Measurements from ENCODE around the gene ATF7IP2. TPM values are rescaled to one million over a fixed set of nuclear protein-coding genes. Genes with fewer than 3 reads are reported as not detected.
"Not testable (repeated sequence)": the region's sequence is repeated elsewhere in the genome, so short reads cannot be mapped to it uniquely, and the experiment has no call there.

Gene ATF7IP2
- total RNA-seq, 3 donors from 2014 or later: 5.0 to 14.5 (median 11.0) TPM

DNA sequence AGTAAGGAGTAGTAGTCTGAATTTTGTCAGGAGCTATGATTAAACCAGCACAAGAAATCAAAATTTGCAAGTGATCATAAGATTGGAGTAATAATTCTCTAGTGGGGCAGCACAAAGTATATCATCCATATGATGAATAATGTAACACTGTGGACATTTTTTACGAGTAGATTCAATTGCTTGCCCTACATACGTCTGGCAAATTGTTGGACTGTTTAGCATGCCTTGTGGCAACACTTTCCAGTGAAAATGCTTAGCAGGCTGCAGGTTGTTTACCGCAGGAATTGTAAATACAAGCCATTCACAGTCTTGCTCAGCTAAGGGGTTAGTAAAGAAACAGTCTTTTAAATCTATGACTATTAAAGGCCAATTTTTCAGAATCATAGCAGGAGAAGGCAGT lies 35.7 kb downstream of the ATF7IP2 start:
- Histone ChIP-seq H3K36me3 (ENCODE audit: low read depth) (no peaks in the 10 kb centered on the region), H3K4me1 (ENCODE audit: low read depth) (no peaks in the 10 kb centered on the region), H3K9me3 (peaks cover 32% of the 10 kb centered on the region), H3K4me3 (no peak overlapping the region)
- intact Hi-C loops (cut with DNase I, micrococcal nuclease): no loop called here
- TF ChIP-seq CTCF (IDR thresholded peaks at IDR 0.05): no peak
- DNase-seq (no peak), ATAC-seq (no peak)

GRCh38 chr16:10428433-10429168 lies 42.7 kb downstream of the ATF7IP2 start:
- no peak for DNase-seq
- intact Hi-C loops (cut with DNase I, micrococcal nuclease): no loop called here
- Histone ChIP-seq H3K4me1 (ENCODE audit: low read depth) (no peaks in the 10 kb centered on the region), H3K4me3 (no peak overlapping the region), H3K36me3 (ENCODE audit: low read depth) (no peaks in the 10 kb centered on the region), H3K9me3 (no peaks in the 10 kb centered on the region)
- ATAC-seq: no peak
- TF ChIP-seq CTCF (IDR thresholded peaks at IDR 0.05): no peak

GRCh38 chr16:10429299-10429969 lies 43.6 kb downstream of the ATF7IP2 start:
- DNase-seq; intact Hi-C loops (cut with DNase I, micrococcal nuclease); H3K4me1 ChIP-seq (ENCODE audit: low read depth); ATAC-seq; H3K36me3 ChIP-seq (ENCODE audit: low read depth); H3K4me3 ChIP-seq; H3K9me3 ChIP-seq: not testable (repeated sequence)

DNA sequence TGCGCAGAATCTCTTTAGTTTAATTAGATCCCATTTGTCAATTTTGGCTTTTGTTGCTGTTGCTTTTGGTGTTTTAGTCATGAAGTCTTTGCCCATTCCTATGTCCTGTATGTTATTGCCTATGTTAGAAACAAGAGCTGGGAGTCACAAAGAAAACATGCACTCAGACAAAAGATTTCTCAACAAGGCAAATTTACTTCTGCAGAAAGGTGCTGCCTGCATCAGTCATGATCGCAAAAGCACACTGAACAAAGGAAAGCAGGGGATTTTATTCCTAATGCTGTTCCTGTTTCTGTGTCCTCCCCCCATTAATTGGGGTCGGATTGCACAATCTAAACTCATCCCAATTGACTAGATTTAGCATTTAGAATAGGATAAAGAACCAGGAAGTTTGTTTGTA lies 55.9 kb downstream of the ATF7IP2 start:
- intact Hi-C loops (cut with DNase I, micrococcal nuclease): no loop called here
- Histone ChIP-seq H3K4me1 (ENCODE audit: low read depth) (no peaks in the 10 kb centered on the region), H3K4me3 (no peak overlapping the region), H3K36me3 (ENCODE audit: low read depth) (no peaks in the 10 kb centered on the region), H3K9me3 (peaks cover 50% of the 10 kb centered on the region)
- no peak for TF ChIP-seq CTCF (IDR thresholded peaks at IDR 0.05)
- no peak for ATAC-seq
- DNase-seq: no peak

- no peaks in the 10 kb centered on the region for H3K36me3 ChIP-seq (ENCODE audit: low read depth)
- ATAC-seq: no peak
- intact Hi-C loops (cut with DNase I, micrococcal nuclease): no loop called here
These were observed 61.4 kb downstream of the ATF7IP2 start for GRCh38 chr16:10447289-10447688.

GRCh38 chr16:10452208-10453158 lies 66.6 kb downstream of the ATF7IP2 start:
- H3K4me3 ChIP-seq; ATAC-seq; intact Hi-C loops (cut with DNase I, micrococcal nuclease); DNase-seq; H3K36me3 ChIP-seq (ENCODE audit: low read depth); H3K4me1 ChIP-seq (ENCODE audit: low read depth): not testable (repeated sequence)
- peaks cover 26% of the 10 kb centered on the region for H3K9me3 ChIP-seq

More at GRCh38 chr16:10447289-10447688, 61.4 kb downstream of the ATF7IP2 start:
- no peak for TF ChIP-seq CTCF (IDR thresholded peaks at IDR 0.05)
- Histone ChIP-seq H3K4me3 (no peak overlapping the region), H3K4me1 (ENCODE audit: low read depth) (no peaks in the 10 kb centered on the region), H3K9me3 (peaks cover 63% of the 10 kb centered on the region)
- no peak for DNase-seq

Measured in mucosa of descending colon (tissue), 3 donors.